NCI-H128 (cell line): ENCODE data around the gene LASP1.
A peak's percentile ranks its signal among the peaks of the same experiment; 100 is the strongest.

ENCODE experiments used
- DNase-seq: peaks from one replicate; lab custom pipeline; 2025; ENCODE audit not compliant: unreplicated experiment; lab: John Stamatoyannopoulos, UW

LASP1 gene

GRCh38 chr17:38868817-38869525 lies 887 bp upstream of the LASP1 start:
- peak; percentile 21 for DNase-seq

GRCh38 chr17:38870259-38871165 lies 654 bp downstream of the LASP1 start:
- DNase-seq, result no peak

GRCh38 chr17:38871247-38872015 lies 1.6 kb downstream of the LASP1 start:
- no peak for DNase-seq

GRCh38 chr17:38872027-38872511 lies 2.2 kb downstream of the LASP1 start:
- no peak for DNase-seq

- DNase-seq, result no peak
Observed at GRCh38 chr17:38872671-38873385, 3.0 kb downstream of the LASP1 start.

- DNase-seq, result no peak
Observed at GRCh38 chr17:38873640-38874380, 4.0 kb downstream of the LASP1 start.

GRCh38 chr17:38874505-38875400 lies 4.9 kb downstream of the LASP1 start:
- DNase-seq, result no peak

- DNase-seq, result no peak
Observed at GRCh38 chr17:38875477-38876075, 5.7 kb downstream of the LASP1 start.

- DNase-seq, result no peak
Observed at GRCh38 chr17:38877130-38877851, 7.4 kb downstream of the LASP1 start.

GRCh38 chr17:38879878-38880665 lies 10.2 kb downstream of the LASP1 start:
- no peak for DNase-seq

GRCh38 chr17:38881600-38882191 lies 11.8 kb downstream of the LASP1 start:
- no peak for DNase-seq

GRCh38 chr17:38882870-38883269 lies 13.0 kb downstream of the LASP1 start:
- DNase-seq, result no peak

GRCh38 chr17:38883592-38884526 lies 14.0 kb downstream of the LASP1 start:
- no peak for DNase-seq

GRCh38 chr17:38885044-38885727 lies 15.3 kb downstream of the LASP1 start:
- no peak for DNase-seq
